Liver (tissue), 3 donors: ENCODE results near the gene SLC30A4.

Experiments
- EGR1 ChIP-seq, 2 donors: IDR thresholded peaks; 2 replicates each; pipeline ENCODE4 v1.6.1; 2016 to 2018; ENCODE audit warnings: antibody characterized with exemption in 2 of 2, low read depth in 2 of 2
- GABPA ChIP-seq, 2 donors: IDR thresholded peaks in 1 of 2; conservative IDR thresholded peaks in 1 of 2; 2 replicates each; pipeline ENCODE4 v1.6.1; 2016; ENCODE audit warnings: antibody characterized with exemption in 2 of 2, mild to moderate bottlenecking in 1 of 2, moderate library complexity in 1 of 2
- HNF4A ChIP-seq, 2 donors: conservative IDR thresholded peaks; 2 replicates each; pipeline ENCODE4 v1.6.1; 2016; ENCODE audit warnings: antibody characterized with exemption in 2 of 2, mild to moderate bottlenecking in 2 of 2
- JUND ChIP-seq, 2 donors: IDR thresholded peaks; 2 replicates each; pipeline ENCODE4 v1.6.1; 2016; ENCODE audit warnings: antibody characterized with exemption in 2 of 2
- NR2F2 ChIP-seq: IDR thresholded peaks from 2 replicates; pipeline ENCODE4 v1.6.1; 2016; ENCODE audit warnings: antibody characterized with exemption
- RAD21 ChIP-seq, 2 donors: IDR thresholded peaks; 2 replicates each; pipeline ENCODE4 v1.6.1; 2016; ENCODE audit warnings: antibody characterized with exemption in 2 of 2, mild to moderate bottlenecking in 2 of 2
- RXRA ChIP-seq, 2 donors: IDR thresholded peaks; 2 replicates each; pipeline ENCODE4 v1.6.1; 2017 to 2018; ENCODE audit warnings: antibody characterized with exemption in 2 of 2, mild to moderate bottlenecking in 1 of 2
- TAF1 ChIP-seq: conservative IDR thresholded peaks from 2 replicates; pipeline ENCODE4 v1.6.1; 2016; ENCODE audit warnings: antibody characterized with exemption, mild to moderate bottlenecking
- YY1 ChIP-seq: IDR thresholded peaks from 2 replicates; pipeline ENCODE4 v1.6.1; 2016; ENCODE audit warnings: antibody characterized with exemption, mild to moderate bottlenecking
- TF ChIP-seq, protein P1 (sequence below): fragments of 150-350 bp; IDR thresholded peaks from 2 replicates; pipeline ENCODE4 v1.5.1; 2017; ENCODE audit warnings: improper control_type of control experiment, low read depth, low read length; ENCODE audit not compliant: missing input control
- TF ChIP-seq, protein P2 (sequence below): IDR thresholded peaks from 2 replicates; pipeline ENCODE4 v1.6.1; 2016; ENCODE audit warnings: antibody characterized with exemption
- TF ChIP-seq, protein P3 (sequence below): IDR thresholded peaks from 2 replicates; pipeline ENCODE4 v1.6.1; 2016; ENCODE audit warnings: antibody characterized with exemption
- TF ChIP-seq, protein P4 (sequence below): IDR thresholded peaks from 2 replicates; pipeline ENCODE4 v1.6.1; 2016; ENCODE audit warnings: antibody characterized with exemption
- TF ChIP-seq, protein P5 (sequence below): IDR thresholded peaks from 2 replicates; pipeline ENCODE4 v1.6.1; 2016; ENCODE audit warnings: antibody characterized with exemption, mild to moderate bottlenecking
- donor health status: healthy.
- donor health status: healthy.

DNA sequence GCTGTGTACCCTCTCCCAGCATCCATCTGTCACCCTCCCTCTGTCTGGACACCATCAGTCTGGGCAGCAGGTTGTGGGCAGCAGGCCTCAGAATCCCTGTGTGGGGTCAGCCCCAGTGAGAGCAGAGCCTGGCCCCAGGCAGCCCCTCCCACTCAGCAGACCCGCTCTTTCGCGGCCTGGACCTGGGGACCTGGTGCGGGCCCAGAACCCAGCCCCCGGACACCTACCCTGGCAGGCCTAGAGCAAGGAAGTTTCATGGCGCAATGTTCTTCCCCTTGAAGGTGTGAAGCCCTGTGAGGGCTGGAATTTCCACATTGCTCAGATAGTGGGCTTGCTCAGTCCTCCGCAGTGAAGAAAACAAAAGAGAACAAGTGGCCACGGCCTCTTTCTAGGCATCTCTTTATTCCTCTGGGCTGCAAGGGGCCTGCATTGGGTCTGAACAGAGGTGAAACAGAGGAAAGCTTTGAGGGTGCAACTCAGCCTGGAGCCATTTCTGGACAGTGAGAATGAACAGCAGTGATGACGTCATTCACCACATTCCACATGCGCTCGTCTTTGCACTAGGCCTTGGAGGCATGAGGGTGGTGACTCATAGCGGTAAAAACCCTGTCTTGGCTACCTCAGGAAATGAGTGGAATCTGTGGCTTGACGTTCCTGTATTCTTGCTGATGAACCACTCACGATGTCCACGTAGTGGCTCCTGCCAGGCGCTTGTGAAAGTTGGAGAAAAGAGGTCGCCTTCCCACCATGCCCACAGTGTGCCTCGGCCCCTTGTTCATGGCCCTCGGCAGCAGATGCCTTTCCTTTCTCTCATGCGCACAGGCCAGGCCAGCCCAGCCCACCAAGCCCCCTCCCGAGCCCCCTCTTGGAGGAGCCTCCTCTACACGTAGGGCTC lies 66.1 kb downstream of the SLC30A4 start:
- TF ChIP-seq NR2F2 (no peak), TAF1 (no peak), RAD21 (IDR thresholded peaks at IDR 0.05) (no peak), JUND (IDR thresholded peaks at IDR 0.05) (peak in 1 of 2 donors; percentile 18), YY1 (no peak), RXRA (IDR thresholded peaks at IDR 0.05) (no peak), EGR1 (IDR thresholded peaks at IDR 0.05; ENCODE audit: low read depth in 2 of 2) (no peak), GABPA (IDR thresholded peaks at IDR 0.05 in 1 of 2, conservative IDR thresholded peaks at IDR 0.05 in 1 of 2) (no peak), HNF4A (conservative IDR thresholded peaks at IDR 0.05) (no peak)
- TF ChIP-seq, protein P1, sequence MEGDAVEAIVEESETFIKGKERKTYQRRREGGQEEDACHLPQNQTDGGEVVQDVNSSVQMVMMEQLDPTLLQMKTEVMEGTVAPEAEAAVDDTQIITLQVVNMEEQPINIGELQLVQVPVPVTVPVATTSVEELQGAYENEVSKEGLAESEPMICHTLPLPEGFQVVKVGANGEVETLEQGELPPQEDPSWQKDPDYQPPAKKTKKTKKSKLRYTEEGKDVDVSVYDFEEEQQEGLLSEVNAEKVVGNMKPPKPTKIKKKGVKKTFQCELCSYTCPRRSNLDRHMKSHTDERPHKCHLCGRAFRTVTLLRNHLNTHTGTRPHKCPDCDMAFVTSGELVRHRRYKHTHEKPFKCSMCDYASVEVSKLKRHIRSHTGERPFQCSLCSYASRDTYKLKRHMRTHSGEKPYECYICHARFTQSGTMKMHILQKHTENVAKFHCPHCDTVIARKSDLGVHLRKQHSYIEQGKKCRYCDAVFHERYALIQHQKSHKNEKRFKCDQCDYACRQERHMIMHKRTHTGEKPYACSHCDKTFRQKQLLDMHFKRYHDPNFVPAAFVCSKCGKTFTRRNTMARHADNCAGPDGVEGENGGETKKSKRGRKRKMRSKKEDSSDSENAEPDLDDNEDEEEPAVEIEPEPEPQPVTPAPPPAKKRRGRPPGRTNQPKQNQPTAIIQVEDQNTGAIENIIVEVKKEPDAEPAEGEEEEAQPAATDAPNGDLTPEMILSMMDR = no peak
- TF ChIP-seq, protein P2, sequence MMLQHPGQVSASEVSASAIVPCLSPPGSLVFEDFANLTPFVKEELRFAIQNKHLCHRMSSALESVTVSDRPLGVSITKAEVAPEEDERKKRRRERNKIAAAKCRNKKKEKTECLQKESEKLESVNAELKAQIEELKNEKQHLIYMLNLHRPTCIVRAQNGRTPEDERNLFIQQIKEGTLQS = no peak
- TF ChIP-seq, protein P3, sequence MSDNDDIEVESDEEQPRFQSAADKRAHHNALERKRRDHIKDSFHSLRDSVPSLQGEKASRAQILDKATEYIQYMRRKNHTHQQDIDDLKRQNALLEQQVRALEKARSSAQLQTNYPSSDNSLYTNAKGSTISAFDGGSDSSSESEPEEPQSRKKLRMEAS = no peak
- TF ChIP-seq, protein P4, sequence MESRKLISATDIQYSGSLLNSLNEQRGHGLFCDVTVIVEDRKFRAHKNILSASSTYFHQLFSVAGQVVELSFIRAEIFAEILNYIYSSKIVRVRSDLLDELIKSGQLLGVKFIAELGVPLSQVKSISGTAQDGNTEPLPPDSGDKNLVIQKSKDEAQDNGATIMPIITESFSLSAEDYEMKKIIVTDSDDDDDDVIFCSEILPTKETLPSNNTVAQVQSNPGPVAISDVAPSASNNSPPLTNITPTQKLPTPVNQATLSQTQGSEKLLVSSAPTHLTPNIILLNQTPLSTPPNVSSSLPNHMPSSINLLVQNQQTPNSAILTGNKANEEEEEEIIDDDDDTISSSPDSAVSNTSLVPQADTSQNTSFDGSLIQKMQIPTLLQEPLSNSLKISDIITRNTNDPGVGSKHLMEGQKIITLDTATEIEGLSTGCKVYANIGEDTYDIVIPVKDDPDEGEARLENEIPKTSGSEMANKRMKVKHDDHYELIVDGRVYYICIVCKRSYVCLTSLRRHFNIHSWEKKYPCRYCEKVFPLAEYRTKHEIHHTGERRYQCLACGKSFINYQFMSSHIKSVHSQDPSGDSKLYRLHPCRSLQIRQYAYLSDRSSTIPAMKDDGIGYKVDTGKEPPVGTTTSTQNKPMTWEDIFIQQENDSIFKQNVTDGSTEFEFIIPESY = no peak
- TF ChIP-seq, protein P5, sequence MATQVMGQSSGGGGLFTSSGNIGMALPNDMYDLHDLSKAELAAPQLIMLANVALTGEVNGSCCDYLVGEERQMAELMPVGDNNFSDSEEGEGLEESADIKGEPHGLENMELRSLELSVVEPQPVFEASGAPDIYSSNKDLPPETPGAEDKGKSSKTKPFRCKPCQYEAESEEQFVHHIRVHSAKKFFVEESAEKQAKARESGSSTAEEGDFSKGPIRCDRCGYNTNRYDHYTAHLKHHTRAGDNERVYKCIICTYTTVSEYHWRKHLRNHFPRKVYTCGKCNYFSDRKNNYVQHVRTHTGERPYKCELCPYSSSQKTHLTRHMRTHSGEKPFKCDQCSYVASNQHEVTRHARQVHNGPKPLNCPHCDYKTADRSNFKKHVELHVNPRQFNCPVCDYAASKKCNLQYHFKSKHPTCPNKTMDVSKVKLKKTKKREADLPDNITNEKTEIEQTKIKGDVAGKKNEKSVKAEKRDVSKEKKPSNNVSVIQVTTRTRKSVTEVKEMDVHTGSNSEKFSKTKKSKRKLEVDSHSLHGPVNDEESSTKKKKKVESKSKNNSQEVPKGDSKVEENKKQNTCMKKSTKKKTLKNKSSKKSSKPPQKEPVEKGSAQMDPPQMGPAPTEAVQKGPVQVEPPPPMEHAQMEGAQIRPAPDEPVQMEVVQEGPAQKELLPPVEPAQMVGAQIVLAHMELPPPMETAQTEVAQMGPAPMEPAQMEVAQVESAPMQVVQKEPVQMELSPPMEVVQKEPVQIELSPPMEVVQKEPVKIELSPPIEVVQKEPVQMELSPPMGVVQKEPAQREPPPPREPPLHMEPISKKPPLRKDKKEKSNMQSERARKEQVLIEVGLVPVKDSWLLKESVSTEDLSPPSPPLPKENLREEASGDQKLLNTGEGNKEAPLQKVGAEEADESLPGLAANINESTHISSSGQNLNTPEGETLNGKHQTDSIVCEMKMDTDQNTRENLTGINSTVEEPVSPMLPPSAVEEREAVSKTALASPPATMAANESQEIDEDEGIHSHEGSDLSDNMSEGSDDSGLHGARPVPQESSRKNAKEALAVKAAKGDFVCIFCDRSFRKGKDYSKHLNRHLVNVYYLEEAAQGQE = no peak
